DMS 273 treated with DMSO at 0.1 percent for 48 hours (cell line): Measurements from ENCODE around the gene GALNT10.
A peak's percentile ranks its signal among the peaks of the same experiment; 100 is the strongest.

Experiments
- DNase-seq: peaks from one replicate; lab custom pipeline; 2025; lab: John Stamatoyannopoulos, UW

The GALNT10 gene

DNA sequence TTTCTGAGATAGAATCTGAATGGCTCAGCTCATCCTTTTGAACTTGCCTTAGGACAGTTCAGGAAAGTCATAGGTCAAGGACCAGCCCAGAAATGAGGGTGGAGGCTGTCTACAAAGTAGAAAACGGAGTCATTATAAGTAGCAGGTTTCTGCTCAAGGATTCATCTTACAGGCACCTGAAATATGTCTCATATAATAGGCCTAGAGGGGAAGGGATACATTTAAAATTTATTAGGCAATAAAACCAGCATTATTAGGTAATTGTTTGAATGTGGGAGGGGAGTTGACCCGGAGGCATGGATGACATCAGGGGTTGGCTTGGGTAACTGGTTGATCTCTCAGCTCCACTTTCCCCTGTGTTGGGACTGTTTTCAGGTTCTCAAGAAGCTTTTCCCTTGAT is 11.9 kb upstream of the GALNT10 start:
- no peak for DNase-seq

DNA sequence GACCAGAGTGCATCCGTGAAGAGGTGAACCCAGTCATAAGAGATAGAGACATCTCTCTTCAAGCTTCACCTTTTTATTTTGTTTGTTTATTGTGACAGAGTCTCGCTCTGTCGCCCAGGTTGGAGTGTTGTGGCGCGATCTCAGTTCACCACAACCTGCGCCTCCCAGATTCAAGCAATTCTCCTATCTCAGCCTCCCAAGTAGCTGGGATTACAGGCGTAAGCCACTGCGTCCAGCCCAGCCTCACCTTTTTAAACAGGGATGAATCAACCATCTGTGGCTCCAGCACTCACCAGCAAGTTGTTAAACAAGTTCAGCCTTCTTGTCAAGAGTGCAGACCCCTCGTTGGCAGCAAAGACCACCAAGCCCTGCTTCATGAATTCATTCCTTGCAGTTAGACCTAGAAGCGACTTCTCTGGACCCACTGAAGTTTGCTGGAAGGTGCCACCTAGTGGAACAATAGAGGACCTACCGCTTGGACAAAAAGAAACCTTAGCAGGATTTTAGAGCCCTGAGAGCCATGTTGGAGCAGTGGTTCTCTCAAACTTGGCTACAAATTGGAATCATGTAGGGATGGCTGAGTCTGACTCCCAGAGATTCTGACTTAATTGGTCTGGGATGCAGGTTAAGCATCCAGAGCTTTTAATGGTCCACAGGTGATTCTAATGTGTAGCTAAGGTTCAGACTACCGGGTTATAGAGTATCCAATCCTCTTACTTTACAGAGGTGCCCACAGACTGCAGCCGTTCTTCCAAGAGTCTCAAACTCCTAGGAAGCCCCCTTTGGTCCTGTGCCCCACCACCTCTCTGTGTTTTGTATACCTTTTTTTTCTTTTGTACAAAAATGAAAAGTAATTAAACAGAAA is 10.5 kb upstream of the GALNT10 start:
- peak; percentile 32 for DNase-seq

DNA sequence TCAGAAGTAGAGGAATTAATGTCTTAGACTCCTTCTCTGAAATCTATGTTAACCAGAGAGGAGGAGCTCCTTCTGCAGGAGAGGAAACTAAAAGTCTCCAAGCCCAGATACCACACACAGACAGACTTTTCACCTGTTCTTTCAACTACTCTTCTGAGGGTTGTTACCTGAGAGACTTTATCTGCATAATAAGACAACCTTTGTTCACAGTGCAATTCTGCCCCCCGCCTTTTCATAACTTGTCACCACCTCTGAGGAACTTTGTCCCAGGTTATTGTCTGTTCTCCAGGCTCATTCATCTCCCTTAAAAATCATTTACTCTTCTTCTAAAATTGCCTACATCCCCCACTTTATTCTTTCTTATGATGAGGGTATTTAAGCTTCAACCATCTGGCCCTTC is 9.4 kb upstream of the GALNT10 start:
- DNase-seq = no peak

DNA sequence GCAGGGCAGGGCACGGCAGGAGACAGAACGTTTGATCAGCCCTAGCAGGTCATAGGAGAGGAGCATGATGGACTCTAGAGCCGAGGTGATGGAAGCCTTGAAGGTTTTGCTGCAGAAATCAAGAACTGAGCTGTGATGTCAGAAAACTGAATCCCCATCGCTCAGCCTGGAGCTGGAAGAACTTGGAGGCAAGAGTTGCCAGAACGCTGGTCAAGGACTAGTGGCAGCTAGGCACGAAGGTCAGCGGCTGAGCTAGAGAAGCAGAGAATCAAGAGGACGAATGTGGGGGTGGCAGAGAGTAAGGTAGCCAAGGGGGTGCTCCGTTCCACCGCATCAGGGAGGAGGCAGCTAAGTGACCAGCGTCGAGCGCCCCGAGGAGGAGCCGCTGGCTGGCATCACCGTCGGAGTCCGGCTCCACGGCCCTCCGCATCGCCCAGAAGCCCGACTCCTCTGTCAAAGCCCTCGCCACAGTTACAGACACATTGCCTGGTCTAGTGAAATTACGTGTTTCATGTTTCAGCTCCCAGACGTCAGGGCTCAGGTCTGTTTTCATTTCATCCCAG is 1.2 kb upstream of the GALNT10 start:
- no peak for DNase-seq

DNA sequence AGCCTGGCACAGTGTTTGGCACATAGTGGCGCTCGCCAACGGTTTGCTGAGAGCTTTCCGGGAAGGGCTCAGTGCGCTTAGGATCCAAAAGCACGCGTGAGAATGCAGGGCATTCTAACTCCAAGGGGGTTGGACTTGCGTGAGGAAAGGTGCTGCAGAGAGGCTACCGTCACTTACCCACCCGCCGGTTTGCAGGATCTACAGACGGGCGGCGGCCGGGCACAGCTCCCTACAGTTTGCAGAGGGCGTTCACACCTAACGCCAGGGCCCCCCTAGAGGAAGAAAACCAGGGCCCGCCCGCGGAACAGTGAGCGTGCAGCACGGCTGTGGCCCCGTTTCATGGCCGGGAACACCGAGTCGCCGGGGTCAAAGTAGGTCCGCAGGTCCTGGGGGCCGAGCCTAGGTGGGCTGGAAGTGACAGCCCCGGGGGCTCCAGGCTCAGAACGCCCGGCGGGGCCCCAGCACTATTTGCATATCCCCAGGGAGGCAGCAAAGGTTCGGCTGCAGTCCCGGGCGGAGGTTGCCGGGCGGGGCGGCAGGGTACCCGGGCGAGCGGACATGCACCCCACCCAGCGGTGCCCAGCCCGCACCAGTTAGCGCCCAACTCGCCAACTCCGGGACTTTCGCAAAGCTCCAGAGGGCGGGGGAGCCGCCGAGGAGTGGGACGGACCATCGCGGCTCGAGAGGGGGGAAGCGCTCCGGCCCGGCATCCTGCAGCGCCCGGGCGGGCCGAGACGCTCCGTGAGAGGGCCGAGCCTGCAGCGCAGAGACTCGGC is 526 bp upstream of the GALNT10 start:
- peak; percentile 9 for DNase-seq

DNA sequence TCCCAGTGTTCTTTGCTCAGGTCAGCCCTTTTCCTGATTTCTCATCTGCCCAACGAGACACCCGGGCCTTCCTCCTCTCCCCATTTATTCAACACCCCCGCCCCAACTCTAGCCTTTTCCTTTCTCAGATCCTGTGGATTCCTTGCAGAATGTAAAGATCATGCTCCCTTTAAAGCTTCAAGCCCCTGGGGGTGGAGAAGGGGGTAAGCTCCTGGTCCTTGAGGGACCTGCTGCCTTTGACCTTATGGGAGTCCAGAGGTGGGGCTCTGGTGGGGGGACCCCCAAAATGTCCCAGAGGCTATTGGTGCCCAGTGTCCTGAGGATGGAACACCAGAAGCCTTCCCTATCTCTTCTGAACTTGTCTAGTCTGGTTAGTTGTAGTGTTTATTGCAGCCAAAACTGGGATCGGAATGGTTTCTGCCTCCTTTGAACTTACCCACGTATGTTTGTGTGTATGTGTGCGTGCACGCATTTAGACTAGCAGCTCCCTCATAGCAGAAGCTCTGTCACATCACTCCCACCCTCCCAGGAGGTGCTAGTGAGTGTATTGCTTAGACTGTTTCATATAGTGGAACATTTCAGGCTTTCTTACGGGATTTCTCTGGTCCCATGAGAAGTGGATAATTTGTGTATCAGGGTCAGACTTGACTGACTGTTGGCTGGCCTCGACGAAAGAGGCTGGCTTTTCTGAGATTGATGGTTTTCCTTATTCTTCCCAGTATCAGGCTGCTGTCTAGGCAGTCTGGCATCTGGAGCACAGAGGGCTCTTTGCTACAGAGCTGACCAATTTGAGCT is 1.1 kb downstream of the GALNT10 start:
- no peak for DNase-seq

DNA sequence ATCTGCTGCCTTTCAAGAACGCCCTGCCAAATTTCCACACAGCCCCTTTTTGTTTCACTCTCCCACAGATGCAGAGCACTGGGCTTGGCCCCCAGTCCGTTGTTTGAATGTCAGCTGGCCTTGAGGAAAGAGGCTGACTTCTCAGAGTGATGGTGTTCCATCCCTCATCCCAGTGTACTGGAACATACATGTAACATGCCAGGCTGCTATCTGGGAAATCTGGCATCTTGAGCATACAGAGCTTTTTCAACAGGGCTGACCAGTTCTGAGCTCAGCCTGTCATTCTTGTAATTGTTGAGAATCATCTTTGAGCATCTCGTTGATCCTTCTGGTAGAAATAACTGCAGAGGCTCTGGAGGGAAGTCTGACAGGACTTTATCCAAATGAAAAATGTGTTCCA is 2.8 kb downstream of the GALNT10 start:
- no peak for DNase-seq

DNA sequence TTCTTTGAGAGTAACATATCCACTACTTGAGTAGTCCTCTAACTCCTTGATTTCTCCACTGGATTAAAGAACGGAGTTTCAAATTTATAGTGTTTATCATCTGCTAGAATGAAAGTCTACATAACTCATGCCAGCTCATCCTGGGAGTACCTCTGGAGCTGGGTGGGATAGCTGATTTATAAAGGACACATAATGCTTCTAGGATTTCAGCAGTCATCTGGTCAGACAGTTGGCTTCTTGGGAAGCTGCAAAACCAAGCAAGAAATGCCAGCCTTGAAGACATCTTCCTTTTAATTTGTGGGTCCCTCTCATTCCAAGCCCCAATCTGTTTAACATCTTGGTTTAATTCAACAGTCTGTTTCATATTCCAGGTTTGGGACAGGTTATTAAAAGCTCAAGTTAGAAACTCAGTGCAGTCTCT is 3.2 kb downstream of the GALNT10 start:
- DNase-seq = no peak

DNA sequence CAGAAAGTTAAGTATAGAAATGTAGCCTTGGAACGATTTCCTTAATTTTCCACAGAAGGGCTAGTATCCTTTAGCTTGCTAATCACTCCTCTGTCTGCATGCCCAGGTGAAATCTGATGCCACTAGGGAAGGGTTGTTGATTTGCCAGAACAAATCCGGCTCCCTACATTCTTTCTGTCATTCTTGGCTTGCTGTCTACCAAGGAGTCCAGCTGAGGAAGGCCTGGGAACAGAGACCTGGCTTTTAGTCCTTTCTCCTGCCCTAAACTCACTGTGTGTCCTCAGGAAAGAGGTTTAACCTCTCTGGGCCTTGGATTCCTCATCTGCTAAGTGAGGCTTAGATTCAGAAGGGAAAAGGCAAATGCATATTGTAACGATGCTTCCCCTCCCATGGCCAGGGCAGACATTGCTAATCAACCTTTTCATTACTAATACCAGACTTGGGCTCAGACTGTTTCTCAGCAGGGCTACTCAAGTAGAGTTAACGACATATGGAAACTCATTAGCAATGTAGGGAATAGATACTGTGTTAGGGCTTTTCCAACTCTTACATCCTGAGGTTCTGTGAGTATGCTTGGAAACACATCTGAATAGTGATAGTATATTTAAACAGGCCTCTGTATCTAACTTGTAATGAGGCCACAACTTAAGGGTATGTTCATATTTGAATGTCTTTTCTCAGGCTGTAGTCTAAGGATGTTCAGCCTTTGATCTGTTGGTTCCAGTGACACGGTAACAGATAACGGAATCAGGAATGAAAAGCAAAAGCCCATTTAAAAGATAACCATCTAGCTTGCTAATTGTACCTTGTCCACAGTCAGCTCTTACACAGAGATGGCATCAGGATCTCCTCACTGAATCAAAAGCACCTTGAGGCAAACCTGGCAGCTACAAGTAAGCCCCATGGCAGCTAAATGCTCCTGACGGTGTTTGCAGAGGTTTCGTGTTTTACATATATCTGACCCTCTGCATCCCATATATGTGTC is 4.1 kb downstream of the GALNT10 start:
- peak; percentile 35 for DNase-seq

DNA sequence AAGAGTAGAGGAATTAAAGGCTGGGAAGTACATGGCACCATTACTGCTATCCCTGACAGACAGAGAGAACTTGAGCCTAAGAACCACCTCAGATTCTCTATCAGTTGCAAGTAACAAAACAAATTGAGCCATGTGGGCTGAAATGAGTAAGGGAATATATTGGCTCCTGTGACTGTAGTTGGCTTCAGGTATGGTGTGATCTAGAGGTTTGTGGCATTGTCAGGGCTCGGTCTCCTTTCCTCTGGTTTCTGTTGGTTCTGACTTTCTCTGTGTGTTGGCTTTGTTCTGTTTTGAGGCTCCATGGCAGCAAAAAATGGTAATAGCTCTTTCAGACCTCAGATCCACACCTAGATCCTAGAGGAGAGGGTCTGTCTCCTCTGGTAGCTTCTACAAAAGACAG is 5.7 kb downstream of the GALNT10 start:
- DNase-seq = no peak

DNA sequence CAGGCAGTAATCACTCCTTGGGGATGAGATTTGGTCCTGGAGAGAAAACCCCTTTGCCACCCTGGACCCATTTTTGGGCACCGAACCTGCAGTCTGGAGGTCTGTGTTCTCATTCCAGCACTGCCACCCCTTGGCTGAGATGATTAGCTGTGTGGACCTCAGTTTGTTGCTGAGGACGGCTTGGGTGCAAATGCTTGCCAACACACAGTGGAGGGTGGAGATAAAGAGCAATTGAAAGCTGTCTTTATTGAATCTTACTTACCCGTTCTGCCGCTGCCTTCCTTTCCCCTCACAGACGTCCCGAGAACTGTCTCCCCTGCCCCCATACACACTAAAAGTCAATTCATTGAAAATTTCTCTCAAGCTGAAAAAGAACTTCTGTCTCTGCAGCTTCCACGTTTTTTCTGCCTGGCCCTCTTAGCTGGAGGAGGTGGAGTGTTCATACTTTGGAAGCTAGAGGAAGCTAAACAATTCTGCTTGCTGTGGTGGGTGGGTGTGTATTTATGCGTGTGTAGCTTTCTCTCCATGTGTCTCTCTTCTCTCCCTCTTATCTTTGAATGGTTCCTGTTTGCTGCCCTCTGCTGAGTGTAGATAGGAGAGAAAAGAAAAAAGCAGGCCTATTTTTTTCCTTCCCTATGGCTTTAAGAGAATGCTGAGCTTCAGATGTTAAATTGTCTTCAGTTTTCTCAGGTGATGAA is 6.6 kb downstream of the GALNT10 start:
- no peak for DNase-seq

DNA sequence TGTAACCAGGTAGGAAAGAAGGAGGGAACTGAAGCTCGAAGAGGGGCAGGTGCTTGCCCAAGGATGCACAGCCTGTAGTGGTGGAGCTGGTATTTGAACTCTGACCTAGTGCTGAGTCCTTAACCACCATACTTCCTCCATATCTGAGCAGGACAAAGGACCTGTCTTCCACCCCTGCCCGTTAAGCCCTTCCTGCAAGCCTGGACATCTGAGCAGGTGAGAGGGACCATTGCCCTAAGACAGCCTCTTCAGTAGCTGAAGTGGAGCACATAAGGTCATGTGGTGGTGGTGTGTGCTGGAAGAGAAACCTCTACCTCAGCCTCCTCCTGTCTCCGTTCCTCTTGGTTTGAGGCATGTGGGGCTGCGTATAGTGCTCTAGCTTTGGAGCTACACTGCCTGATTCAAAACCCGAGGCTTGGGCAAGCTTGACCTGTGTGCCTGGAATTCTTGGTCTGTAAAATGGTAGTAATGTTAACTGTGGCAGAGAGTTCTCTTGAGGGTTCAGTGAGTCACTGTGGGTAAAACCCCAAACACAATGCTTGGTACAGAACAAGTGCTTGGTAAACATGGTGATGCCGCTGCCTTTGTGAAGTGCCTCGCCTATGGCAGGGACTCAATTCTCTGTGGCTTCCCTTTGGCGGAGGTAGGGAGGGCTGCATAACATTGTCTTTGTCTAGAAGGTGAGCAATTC is 7.4 kb downstream of the GALNT10 start:
- no peak for DNase-seq

DNA sequence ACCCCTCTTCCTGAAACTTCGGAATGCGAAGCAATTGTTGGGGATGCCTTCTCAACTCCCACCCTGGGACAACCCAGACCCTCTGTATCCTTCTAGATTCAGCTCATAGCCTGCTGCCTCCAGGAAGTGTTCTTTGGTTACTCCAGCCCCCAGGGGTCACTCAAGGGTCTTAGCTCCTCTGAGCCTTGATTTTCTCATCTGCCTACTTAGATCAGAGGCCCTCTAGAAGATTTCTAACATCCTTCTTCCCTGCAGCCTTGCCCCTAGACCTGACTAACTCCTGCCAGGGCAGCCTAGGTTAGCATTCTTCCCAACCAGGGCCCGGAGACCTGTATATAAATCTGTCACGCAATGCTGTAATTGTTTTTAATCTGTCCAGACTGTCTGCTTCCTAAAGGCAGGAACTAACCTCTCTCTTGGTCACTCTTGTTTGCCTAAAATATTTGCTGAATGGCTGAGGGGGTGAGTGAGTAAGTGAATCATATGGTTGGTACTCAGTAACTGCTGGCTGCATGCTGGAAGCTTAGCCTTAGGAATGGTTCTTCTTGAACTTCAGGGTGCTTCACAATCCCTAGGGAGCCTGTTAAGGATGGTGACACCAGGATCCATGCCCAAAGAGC is 8.2 kb downstream of the GALNT10 start:
- DNase-seq = no peak

DNA sequence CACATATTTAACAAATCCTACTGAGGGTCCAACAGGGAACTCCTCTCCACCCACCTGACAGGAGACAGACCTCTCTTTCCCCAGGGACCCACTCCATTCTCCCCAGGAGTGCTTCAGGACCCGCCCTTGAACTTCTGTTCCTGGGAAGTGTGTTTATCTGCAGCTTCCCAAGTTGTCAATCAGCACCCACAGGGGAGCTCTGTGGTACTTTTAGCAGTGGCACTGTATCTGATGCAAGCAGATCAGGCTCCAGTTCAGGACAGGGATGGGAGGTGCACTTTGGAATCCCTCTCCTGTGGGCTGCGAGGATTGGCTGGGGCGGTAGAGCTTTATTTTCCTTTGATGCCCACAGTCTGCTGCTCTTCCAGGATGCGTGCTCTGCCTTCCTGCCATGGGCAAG is 8.7 kb downstream of the GALNT10 start:
- DNase-seq = no peak

DNA sequence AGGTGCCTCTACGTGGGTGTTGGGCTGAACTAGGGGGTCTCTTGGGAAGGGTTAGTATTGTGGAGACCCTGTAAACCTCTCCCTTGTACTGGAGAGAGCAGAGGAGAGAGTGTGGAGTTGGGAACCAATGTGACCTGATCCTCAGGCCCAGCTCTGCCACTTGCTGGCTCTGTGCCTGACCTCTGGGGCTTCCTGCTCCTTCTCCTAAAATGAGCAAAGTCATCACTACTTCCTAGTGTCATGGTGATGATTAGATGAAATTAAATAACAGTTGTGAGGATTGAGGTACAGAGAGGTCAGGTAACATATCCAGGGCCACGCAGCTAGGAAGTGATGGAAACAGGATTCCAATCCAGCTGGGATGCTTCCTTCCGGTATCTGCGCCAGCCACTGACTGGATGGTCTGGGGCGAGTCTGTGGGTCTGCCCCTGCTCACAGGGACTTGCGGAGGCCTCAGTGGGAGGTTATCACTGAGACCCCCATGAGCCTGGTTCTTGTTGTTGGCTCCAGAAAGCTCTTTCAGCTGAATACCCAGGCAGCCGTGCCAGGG is 9.2 kb downstream of the GALNT10 start:
- no peak for DNase-seq

DNA sequence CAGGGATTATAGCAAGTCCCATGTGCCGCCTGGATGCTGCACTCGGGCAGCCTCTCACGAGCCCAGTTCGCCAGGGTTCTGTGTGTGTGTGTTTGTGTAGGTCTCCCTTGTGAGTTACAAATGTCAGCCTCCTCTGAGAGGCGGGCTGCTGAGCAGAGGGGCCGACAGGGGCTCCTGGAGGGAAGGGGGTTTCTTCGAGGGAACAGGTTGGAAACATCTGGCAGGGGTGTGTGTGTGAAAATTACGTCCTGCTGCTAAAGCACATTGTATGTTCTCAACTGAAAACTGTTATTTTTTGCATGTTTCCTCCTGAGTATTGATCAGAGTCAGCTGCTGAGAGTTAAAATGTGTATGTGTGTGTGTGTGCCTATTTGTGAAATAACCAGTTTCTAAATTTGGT is 9.7 kb downstream of the GALNT10 start:
- DNase-seq = no peak

DNA sequence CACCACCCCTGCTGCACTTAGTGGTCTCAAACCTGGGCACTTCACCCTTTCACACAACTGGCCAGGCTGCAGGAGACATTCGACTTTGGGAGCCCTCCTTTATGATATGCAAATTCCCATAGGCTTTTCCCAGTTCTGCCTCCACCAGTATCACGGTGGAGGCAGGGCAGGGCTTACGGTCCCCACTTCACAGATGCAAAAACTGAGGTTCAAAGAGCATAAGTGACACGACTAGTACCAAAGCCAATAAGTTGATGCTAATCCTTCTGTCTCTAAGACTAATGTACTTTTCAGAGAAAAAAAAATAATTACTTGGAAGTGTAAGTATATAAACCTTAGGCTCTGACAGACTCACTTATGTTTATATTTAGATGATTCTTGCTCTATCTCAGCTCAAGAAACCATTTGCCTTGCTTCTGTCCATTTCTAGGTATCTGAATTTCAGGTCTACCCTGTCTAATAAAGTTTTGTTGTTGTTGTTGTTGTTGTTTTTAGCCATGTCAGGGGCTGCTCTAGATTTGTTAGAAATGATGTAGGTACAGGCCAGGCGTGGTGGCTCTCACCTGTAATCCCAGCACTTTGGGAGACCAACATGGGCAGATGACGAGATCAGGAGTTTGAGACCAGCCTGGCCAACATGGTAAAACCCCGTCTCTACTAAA is 10.7 kb downstream of the GALNT10 start:
- DNase-seq = no peak
